HG03575 (cell line): ENCODE results near the gene RIPPLY3.
"Not testable (repeated sequence)": the region's sequence is repeated elsewhere in the genome, so short reads cannot be mapped to it uniquely, and the experiment has no call there.

Experiments
- ATAC-seq: cut with Tn5 transposase; IDR thresholded peaks from one replicate; pipeline ENCODE4 v1.9.1; 2021; ENCODE audit not compliant: unreplicated experiment, insufficient number of reproducible peaks, low FRiP score; ENCODE audit errors: extremely low read depth

The RIPPLY3 gene

DNA sequence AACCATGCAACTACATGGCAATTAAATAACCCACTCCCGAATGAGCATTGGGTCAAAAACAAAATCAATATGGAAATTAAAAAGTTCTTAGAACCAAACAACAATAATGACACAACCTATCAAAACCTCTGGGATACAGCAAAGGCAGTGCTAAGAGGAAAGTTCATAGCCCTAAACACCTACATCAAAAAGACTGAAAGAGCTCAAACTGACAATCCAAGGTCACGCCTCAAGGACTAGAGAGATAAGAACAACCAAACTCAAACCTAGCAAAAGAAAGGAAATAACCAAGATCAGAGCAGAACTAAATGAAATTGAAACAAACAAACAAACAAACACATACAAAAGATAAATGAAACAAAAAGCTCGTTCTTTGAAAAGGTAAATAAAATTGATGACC is 43.2 kb downstream of the RIPPLY3 start:
- not testable (repeated sequence) for ATAC-seq

DNA sequence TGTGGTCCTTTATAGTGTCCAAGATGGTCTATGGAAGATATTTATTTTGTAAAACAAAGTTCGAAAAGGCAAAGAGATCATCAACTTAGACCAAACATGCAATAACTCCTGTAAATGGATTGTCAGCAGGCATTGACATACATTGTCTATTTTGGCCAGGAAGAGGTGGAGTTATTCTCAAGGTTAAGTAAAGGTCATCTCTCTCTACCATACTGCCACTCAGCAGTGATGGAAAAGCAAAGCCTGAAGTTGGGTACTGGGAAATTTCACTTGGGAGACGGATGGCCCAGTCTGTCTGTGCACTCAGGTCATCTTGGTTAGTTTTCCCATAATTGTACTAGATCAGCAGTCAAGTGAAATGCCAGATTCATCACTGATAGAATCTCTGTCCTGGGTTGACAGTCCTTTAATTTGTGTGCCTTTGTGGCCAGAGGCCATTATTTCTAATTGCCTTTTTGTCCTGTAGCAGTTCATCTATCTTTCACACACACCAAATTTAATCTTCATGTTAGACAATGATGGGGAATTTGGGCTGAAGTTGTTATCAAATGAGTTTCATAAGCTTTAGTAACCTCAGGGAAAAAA is 48.9 kb downstream of the RIPPLY3 start:
- ATAC-seq: no peak

DNA sequence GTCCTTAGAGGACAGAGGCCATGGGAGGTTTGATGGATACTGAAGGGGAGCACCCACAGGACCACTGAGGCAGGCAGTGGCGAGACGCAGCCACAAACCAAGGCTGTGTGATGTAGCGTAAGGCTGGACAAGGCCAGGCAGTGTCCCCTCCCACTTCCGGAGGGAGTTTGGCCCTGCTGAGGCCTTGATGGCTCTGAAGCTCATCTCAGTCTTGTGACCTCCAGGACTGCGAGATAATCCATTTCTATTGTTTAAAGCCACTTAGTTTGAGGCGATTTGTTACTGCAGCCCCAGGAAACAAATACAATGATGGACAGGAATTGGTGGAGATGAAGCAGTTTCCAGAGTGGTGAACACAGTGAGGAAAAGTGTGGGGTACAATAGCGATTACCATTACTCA is 51.1 kb downstream of the RIPPLY3 start:
- ATAC-seq: no peak

DNA sequence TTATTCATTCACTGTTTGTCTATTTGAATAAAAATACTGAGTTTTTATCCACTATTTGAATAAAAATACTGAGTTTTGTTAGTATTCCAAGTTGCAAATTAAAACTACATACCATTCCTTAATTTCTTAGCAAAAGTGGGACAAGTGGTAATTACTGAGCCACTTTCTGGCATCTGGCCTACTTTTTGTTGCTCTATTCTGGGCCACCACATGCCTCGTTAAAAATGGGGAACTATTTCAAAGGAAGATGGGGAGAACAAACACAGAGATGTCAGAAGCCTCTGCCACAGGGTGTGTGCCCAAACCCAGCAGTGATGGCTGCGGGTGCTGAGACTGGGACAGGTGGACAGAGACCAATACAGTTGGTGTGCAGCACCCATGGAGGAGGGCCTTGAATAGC is 51.8 kb downstream of the RIPPLY3 start:
- no peak for ATAC-seq

DNA sequence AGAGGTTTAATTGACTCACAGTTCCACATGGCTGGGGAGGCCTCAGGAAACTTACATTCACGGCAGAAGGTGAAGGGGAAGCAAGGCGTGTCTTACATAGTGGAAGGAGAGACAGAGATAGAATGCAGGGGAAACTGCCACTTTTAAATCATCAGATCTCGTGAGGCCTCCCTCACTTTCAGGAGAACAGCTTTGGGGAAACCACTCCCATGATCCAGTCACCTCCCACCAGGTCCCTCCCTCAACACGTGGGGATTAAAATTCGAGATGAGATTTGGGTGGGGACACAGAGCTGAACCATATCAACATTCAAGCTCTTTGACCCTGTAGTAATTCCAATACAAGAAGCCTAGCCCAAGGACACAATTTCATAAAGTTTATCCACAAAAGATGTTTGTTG is 52.7 kb downstream of the RIPPLY3 start:
- no peak for ATAC-seq

DNA sequence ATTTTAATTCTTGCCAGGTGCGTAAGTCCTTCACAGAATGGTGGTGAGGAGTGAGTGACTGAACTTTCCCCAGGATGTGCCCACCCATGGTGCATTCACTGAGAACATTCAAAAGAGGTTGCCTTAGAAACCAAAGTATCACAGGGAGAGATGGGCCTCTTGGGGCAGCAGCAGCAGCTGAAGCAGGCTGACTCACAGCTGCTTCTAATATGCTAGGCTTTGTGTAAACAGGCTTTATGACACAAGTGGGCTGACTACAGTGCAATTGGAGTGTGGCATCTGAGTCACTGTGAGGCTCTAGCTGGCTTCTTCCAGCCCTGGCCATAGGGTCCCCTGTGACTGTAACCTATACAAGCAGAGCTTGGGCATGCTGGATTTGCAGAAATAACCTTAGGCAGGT is 53.8 kb downstream of the RIPPLY3 start:
- ATAC-seq: no peak

DNA sequence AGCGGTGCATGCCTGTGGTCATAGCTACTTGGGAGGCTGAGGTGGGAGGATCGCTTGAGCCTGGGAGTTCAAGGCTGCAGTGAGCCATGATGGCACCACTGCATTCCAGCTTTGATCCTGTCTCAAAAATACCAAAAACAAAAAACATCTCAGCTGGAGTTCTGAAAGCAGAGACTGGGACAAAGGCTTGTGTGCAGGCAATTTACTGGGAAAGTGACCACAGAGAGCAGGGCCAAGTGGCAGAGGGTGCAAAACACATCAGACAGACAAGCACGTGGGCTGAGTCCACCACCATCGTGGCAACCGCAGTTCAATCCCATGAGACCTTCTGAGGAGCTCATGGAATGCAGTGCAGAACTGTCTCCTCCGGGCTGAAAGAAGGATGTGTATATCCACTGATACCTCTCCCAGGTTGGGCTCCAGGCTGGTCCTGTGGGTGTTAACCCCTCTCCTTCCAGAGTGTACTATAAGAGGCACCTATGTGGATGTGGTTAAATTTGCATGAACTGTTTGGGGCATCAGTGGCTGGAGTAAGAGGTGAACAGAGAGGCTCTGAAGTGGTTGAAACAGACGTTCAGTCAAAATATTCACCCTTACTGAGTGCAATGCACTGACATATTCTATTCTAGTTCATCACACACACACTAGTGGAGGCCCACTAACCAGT is 55.6 kb downstream of the RIPPLY3 start:
- ATAC-seq: no peak

DNA sequence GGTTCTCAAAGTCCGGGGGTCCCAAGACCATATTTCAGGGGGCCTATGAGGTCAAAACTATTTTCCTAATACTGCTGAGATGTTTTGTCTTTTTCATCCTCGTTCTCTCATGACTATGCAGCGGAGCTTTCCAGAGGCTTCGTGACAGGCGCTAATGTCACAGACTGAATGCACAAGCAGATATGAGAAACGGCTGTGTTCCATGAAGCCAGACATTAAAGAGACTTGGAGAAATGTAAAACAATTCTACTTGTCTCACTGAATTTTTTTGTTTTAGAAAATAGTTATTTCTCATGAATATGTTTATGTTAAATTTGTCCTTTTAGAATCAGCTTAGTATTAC is 56.1 kb downstream of the RIPPLY3 start:
- no peak for ATAC-seq

DNA sequence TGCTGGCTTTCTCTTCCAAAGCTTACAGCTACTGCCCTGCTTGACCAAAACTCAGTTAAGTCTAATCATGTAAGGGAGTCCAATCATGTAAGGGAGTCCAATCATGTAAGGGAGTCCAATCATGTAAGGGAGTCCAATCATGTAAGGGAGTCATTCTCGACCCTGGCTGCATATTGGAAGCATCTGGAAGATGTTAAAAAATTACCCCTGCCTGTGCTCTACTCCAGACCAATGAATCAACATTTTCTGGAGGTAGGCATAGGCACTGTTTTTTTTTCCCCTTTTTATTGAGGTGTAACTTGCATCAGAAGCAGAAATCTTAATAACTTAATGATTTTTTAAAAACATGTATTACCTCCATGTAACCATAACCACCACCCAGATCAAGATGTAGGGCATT is 56.9 kb downstream of the RIPPLY3 start:
- ATAC-seq: no peak

DNA sequence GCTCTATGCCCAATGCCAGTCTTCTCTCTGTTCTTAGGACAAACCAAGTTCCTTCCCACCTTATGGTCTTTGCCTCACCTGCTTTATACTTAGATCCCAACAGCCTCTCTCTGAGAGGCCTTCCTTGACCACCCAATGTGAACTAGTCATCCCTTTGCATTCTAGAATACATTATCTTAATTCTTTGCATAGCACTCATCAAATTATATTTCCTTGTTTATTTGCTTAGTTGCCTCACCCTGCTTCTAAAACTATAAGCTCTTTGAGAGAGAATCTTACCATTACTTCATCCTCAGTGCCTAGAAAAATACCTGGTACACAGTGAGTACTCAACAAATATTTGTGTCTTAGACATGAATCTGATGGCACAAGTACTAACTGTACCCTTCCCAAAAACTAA is 58.3 kb downstream of the RIPPLY3 start:
- no peak for ATAC-seq

DNA sequence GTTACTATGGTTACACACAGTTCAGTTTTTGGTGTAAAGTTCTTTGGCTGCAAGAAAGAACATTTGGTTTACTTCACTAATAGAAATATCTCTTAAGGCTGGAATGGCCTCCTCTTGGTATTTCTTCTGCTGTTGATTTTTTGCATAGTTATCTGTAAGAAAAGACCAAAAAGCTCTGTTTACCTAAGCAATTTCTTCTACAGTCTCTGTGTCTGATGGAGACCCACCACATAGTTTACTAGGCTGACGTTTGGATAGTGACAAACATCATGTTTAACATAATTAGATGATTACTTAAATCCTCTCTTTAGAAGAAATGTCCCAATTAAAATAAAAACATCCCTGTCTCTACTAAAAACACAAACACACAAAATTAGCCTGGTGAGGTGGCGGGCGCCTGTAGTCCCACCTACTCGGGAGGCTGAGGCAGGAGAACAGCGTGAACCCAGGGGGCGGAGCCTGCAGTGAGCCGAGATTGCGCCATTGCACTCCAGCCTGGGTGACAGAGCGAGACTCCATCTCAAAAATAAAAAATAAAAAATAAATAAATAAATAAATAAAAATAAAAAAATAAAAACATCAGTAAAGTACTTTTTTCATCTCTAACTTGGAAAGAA is 59.2 kb downstream of the RIPPLY3 start:
- ATAC-seq: no peak
